Subcutaneous adipose tissue (tissue), 4 donors: ENCODE data around the gene POLDIP2. TPM values are rescaled to one million over a fixed set of nuclear protein-coding genes. Genes with fewer than 3 reads are reported as not detected.

Experiments used
- CTCF ChIP-seq: fragments of 450-650 bp; IDR thresholded peaks from one replicate; pipeline ENCODE4 v1.5.1; 2016; ENCODE audit warnings: low read depth, mild to moderate bottlenecking, control low read depth, antibody characterized with exemption, moderate library complexity
- total RNA-seq, 4 donors: library from RNA; depleted of rRNA; stranded (reverse); fragments of >200 nt; gene quantifications; one replicate each; pipeline ENCODE4 v1.1.0, GENCODE V29; 2016

Gene POLDIP2
- 100 to 1,000 TPM in 1 of 4 donors, 10 to 100 TPM in 3; 56.6 to 103 (median 69.3) TPM for total RNA-seq

- no peak for TF ChIP-seq CTCF
Measured at GRCh38 chr17:28357061-28357900, at the start of gene POLDIP2. POLDIP2 (minus strand) TSS chr17:28357527; CDS start chr17:28357448, 79 bp downstream.

- TF ChIP-seq CTCF = no peak
Measured at GRCh38 chr17:28406473-28406814, 49.1 kb upstream of the POLDIP2 start.

- TF ChIP-seq CTCF = no peak
Measured at GRCh38 chr17:28405632-28406472, 48.5 kb upstream of the POLDIP2 start, which contains the start of gene SLC46A1. SLC46A1 (minus strand) TSS chr17:28406212; CDS start chr17:28406114, 98 bp downstream.

- no peak for TF ChIP-seq CTCF
Measured at GRCh38 chr17:28404812-28405570, 47.7 kb upstream of the POLDIP2 start.

- no peak for TF ChIP-seq CTCF
Measured at GRCh38 chr17:28404461-28404811, 47.1 kb upstream of the POLDIP2 start.

- no peak for TF ChIP-seq CTCF
Measured at GRCh38 chr17:28404007-28404406, 46.7 kb upstream of the POLDIP2 start.
